CD1c-positive myeloid dendritic cell (primary cell): ENCODE measurements around the gene TRERF1.
A peak's percentile ranks its signal among the peaks of the same experiment; 100 is the strongest.

ENCODE experiments used
- DNase-seq: peaks from one replicate; pipeline ENCODE4 v3.0.0-alpha.2; 2016; ENCODE audit errors: extremely low spot score

Gene TRERF1

GRCh38 chr6:42423244-42423643, 28.5 kb downstream of the TRERF1 start:
- no peak for DNase-seq

GRCh38 chr6:42420741-42421140, 31.0 kb downstream of the TRERF1 start:
- no peak for DNase-seq

GRCh38 chr6:42419490-42420280, 32.0 kb downstream of the TRERF1 start:
- DNase-seq = no peak

- DNase-seq = no peak
These were observed 33.0 kb downstream of the TRERF1 start for GRCh38 chr6:42418724-42419123.

GRCh38 chr6:42417641-42418112, 34.0 kb downstream of the TRERF1 start:
- no peak for DNase-seq

- peak; percentile 80 for DNase-seq
These were observed 40.3 kb downstream of the TRERF1 start for GRCh38 chr6:42411406-42411805.

GRCh38 chr6:42410861-42411260, 40.9 kb downstream of the TRERF1 start:
- DNase-seq = no peak

- DNase-seq = peak; percentile 75
These were observed 42.1 kb downstream of the TRERF1 start for GRCh38 chr6:42409581-42409980.

GRCh38 chr6:42407379-42407778, 44.3 kb downstream of the TRERF1 start:
- DNase-seq = peak; percentile 83

- DNase-seq = no peak
These were observed 45.1 kb downstream of the TRERF1 start for GRCh38 chr6:42406306-42407280.

- DNase-seq = no peak
These were observed 46.7 kb downstream of the TRERF1 start for GRCh38 chr6:42405021-42405420.

GRCh38 chr6:42404484-42404883, 47.2 kb downstream of the TRERF1 start:
- DNase-seq = peak; percentile 64

- no peak for DNase-seq
These were observed 47.9 kb downstream of the TRERF1 start for GRCh38 chr6:42403831-42404230.

GRCh38 chr6:42403421-42403820, 48.3 kb downstream of the TRERF1 start:
- no peak for DNase-seq

GRCh38 chr6:42402184-42402583, 49.5 kb downstream of the TRERF1 start:
- DNase-seq = no peak

- no peak for DNase-seq
These were observed 50.1 kb downstream of the TRERF1 start for GRCh38 chr6:42401613-42401951.

- DNase-seq = no peak
These were observed 50.7 kb downstream of the TRERF1 start for GRCh38 chr6:42400886-42401612.

- DNase-seq = no peak
These were observed 51.5 kb downstream of the TRERF1 start for GRCh38 chr6:42400061-42400760.

GRCh38 chr6:42396720-42397119, 55.0 kb downstream of the TRERF1 start:
- DNase-seq = no peak

- peak; percentile 84 for DNase-seq
These were observed 56.7 kb downstream of the TRERF1 start for GRCh38 chr6:42394881-42395620.

- DNase-seq = no peak
These were observed 57.6 kb downstream of the TRERF1 start for GRCh38 chr6:42394151-42394550.
